SKM-1 treated with dmso at 0.1 percent for 144 hours (cell line): ENCODE measurements around the gene FYN.
"Not testable (repeated sequence)": the region's sequence is repeated elsewhere in the genome, so short reads cannot be mapped to it uniquely, and the experiment has no call there.

ENCODE experiments used
- DNase-seq: peaks from one replicate; lab custom pipeline; 2025; ENCODE audit not compliant: unreplicated experiment; lab: John Stamatoyannopoulos, UW

FYN gene

GRCh38 chr6:111639266-111639665 lies 234.0 kb downstream of the FYN start:
- no peak for DNase-seq

GRCh38 chr6:111634981-111635380 lies 238.3 kb downstream of the FYN start:
- DNase-seq = not testable (repeated sequence)

GRCh38 chr6:111633822-111634221 lies 239.4 kb downstream of the FYN start:
- DNase-seq = no peak

- no peak for DNase-seq
These were observed 240.6 kb downstream of the FYN start for GRCh38 chr6:111632468-111633247.

GRCh38 chr6:111631903-111632460 lies 241.3 kb downstream of the FYN start:
- DNase-seq = no peak

GRCh38 chr6:111631018-111631417 lies 242.2 kb downstream of the FYN start:
- DNase-seq = no peak

- no peak for DNase-seq
These were observed 245.0 kb downstream of the FYN start for GRCh38 chr6:111628142-111628850.

- no peak for DNase-seq
These were observed 246.8 kb downstream of the FYN start for GRCh38 chr6:111626441-111626840.

GRCh38 chr6:111625461-111626391 lies 247.5 kb downstream of the FYN start:
- DNase-seq = no peak

- DNase-seq = no peak
These were observed 248.2 kb downstream of the FYN start for GRCh38 chr6:111625099-111625416.

- no peak for DNase-seq
These were observed 248.7 kb downstream of the FYN start for GRCh38 chr6:111624401-111625098.

GRCh38 chr6:111623046-111623718 lies 250.1 kb downstream of the FYN start:
- DNase-seq = no peak

GRCh38 chr6:111620169-111620568 lies 253.1 kb downstream of the FYN start:
- no peak for DNase-seq

GRCh38 chr6:111618407-111618806 lies 254.8 kb downstream of the FYN start:
- DNase-seq = no peak

- no peak for DNase-seq
These were observed 256.1 kb downstream of the FYN start for GRCh38 chr6:111617149-111617548.

- no peak for DNase-seq
These were observed 257.2 kb downstream of the FYN start for GRCh38 chr6:111615916-111616612.

- no peak for DNase-seq
These were observed 258.2 kb downstream of the FYN start for GRCh38 chr6:111614833-111615582.

- DNase-seq = no peak
These were observed 260.9 kb downstream of the FYN start for GRCh38 chr6:111612379-111612778.
